Astrocyte of the spinal cord (primary cell): ENCODE results near the gene HOXD11.

Experiments used
- DNase-seq: peaks from one replicate; pipeline ENCODE4 v3.0.0; 2011; ENCODE audit warnings: low read depth, low spot score
- H3K4me3 ChIP-seq: 2 replicates; pipeline ENCODE4 v1.5.1; 2011; ENCODE audit warnings: low read depth, mild to moderate bottlenecking, low read length, moderate library complexity
- CTCF ChIP-seq: IDR thresholded peaks from 2 replicates; pipeline ENCODE4 v1.5.1; 2012; ENCODE audit warnings: low read depth, mild to moderate bottlenecking, low read length, inconsistent platforms
- in situ Hi-C: cut with HindIII; loops from 2 replicates; pipeline ENCODE4 v1.10.0; 2017; ENCODE audit warnings: low sequenced_read_pairs

The HOXD11 gene

GRCh38 chr2:176128172-176128981 is 21.3 kb downstream of the HOXD11 start:
- peak; percentile 32 for DNase-seq
- in situ Hi-C loops = no loop called here
- peak overlapping the region; percentile 39 for H3K4me3 ChIP-seq
- TF ChIP-seq CTCF = no peak

- H3K4me3 ChIP-seq = peak within 1 kb of the TSS; percentile 39
- no peak for TF ChIP-seq CTCF
- DNase-seq = peak; percentile 80
- in situ Hi-C loops = no loop called here
These were observed 22.1 kb downstream of the HOXD11 start, which contains the start of gene HOXD8 for GRCh38 chr2:176128982-176129796. HOXD8 (plus strand) TSS chr2:176129705; CDS start chr2:176130367, 662 bp downstream.

GRCh38 chr2:176129813-176130146 is 22.7 kb downstream of the HOXD11 start:
- DNase-seq = no peak
- in situ Hi-C loops = no loop called here
- TF ChIP-seq CTCF = no peak
- H3K4me3 ChIP-seq = peak overlapping the region; percentile 39

GRCh38 chr2:176130147-176130956 is 23.3 kb downstream of the HOXD11 start:
- TF ChIP-seq CTCF = no peak
- DNase-seq = peak; percentile 73
- in situ Hi-C loops = no loop called here
- peak overlapping the region; percentile 37 for H3K4me3 ChIP-seq

GRCh38 chr2:176130957-176131847 is 24.1 kb downstream of the HOXD11 start:
- H3K4me3 ChIP-seq = peak overlapping the region; percentile 37
- TF ChIP-seq CTCF = no peak
- peak; percentile 11 for DNase-seq
- in situ Hi-C loops = no loop called here
